22Rv1 (cell line): Measurements from ENCODE around the gene ATP23.

Experiments used
- ZFX ChIP-seq: fragments of 450-650 bp; IDR thresholded peaks from 2 replicates; pipeline ENCODE4 v1.6.1; 2017; ENCODE audit warnings: antibody characterized with exemption, borderline replicate concordance
- TF ChIP-seq, protein P1 (sequence below): fragments of 450-650 bp; IDR thresholded peaks from 2 replicates; pipeline ENCODE4 v1.5.1; 2017; ENCODE audit warnings: mild to moderate bottlenecking

DNA sequence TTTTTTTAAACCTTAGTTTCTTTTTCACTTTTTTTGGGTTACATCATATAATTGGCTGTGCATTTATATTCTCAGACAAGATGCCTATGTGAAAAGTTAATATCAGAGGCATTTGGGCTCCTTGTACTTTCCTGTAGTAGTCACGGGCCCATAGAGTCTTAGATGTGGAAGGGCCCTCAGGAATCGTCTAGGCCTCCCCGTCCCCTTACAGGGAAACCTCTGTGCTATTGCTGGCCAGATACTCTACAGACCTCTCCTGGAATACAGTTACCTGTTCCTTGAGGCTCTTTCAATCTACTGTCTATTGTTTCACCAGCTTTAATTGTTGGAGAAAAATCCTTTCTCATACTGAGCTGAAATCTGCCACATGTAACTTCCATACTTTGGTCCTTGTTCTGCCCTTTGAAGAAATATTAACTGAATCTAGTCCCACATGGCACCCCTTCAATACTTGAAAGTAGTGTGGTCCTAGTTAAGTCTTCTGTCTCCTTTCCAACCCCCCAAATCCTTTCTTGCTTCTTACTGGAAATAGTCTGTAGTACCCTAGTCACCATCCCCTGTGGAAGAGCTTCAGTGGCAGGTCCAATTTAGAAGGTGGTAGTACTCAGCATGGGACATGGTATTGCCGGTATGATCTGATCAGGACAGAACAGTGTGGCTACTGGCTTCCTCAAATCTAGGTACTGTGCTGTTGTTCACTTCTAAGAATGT, 3.1 kb downstream of the ATP23 start:
- TF ChIP-seq, protein P1, sequence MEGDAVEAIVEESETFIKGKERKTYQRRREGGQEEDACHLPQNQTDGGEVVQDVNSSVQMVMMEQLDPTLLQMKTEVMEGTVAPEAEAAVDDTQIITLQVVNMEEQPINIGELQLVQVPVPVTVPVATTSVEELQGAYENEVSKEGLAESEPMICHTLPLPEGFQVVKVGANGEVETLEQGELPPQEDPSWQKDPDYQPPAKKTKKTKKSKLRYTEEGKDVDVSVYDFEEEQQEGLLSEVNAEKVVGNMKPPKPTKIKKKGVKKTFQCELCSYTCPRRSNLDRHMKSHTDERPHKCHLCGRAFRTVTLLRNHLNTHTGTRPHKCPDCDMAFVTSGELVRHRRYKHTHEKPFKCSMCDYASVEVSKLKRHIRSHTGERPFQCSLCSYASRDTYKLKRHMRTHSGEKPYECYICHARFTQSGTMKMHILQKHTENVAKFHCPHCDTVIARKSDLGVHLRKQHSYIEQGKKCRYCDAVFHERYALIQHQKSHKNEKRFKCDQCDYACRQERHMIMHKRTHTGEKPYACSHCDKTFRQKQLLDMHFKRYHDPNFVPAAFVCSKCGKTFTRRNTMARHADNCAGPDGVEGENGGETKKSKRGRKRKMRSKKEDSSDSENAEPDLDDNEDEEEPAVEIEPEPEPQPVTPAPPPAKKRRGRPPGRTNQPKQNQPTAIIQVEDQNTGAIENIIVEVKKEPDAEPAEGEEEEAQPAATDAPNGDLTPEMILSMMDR = no peak
- TF ChIP-seq ZFX = no peak
